Activated naive CD4-positive, alpha-beta T cell treated with anti-CD3 and anti-CD28 coated beads, Interleukin-2, amount 10 ng/mL, durations not matched to agents 7 days and 5 days (primary cell): ENCODE data around the gene GALNS.

ENCODE experiments used
- CTCF ChIA-PET: fragments of 350-600 bp; sonication (Branson Sonifier 250); formaldehyde crosslinking; loops from one replicate; lab custom pipeline; 2021; ENCODE audit warnings: antibody characterized with exemption; lab: Charles Lee
- DNase-seq: peaks from one replicate; pipeline ENCODE4 v3.0.0-alpha.2; 2020
- H3K27ac Mint-ChIP-seq: one replicate; pipeline ENCODE4 v1.8.0; 2021; ENCODE audit warnings: mild to moderate bottlenecking, moderate library complexity, mixed read lengths
- H3K27me3 Mint-ChIP-seq: one replicate; pipeline ENCODE4 v1.8.0; 2021; ENCODE audit warnings: mild to moderate bottlenecking, mixed read lengths
- H3K36me3 Mint-ChIP-seq: one replicate; pipeline ENCODE4 v1.8.0; 2021; ENCODE audit warnings: mixed read lengths
- H3K4me1 Mint-ChIP-seq: one replicate; pipeline ENCODE4 v1.8.0; 2021; ENCODE audit warnings: mixed read lengths
- H3K4me3 Mint-ChIP-seq: one replicate; pipeline ENCODE4 v1.8.0; 2021; ENCODE audit warnings: mild to moderate bottlenecking, moderate library complexity, mixed read lengths
- H3K9me3 Mint-ChIP-seq: one replicate; pipeline ENCODE4 v1.8.0; 2021; ENCODE audit warnings: mixed read lengths

Gene GALNS

DNA sequence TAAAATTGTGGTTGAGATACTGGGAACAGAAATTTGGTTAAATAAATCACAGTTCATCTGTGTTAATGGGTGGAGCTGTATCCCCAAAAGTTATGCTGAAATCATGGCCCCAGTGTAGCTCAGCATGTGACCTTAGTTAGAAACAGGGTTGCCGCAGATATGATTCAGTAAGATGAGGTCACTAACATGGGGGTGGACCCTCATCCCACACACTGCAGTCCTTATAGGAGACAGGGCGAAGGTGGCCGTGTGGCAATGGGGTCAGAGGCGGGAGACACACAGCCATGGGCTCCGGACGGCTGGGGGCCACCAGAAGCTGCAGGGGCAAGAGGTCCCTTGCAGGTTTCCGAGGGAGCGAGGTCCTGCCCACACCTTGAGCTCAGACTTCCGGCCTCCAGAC is 10.7 kb downstream of the GALNS start:
- no peaks in the 10 kb centered on the region for H3K9me3 Mint-ChIP-seq
- no peaks in the 10 kb centered on the region for H3K36me3 Mint-ChIP-seq
- no peak overlapping the region for H3K27ac Mint-ChIP-seq
- no peak for DNase-seq
- no peaks in the 10 kb centered on the region for H3K27me3 Mint-ChIP-seq
- CTCF ChIA-PET, result interaction anchor here (1.7 kb wide), 1 partner anchor 11 kb away, joined by 8 read pairs; the partner anchor contains the start of genes GALNS and TRAPPC2L
- no peaks in the 10 kb centered on the region for H3K4me1 Mint-ChIP-seq
- no peak overlapping the region for H3K4me3 Mint-ChIP-seq

- no peaks in the 10 kb centered on the region for H3K4me1 Mint-ChIP-seq
- H3K27ac Mint-ChIP-seq, result no peak overlapping the region
- peaks cover 2% of the 10 kb centered on the region for H3K36me3 Mint-ChIP-seq
Observed at GRCh38 chr16:88844419-88845036, 12.2 kb downstream of the GALNS start.

DNA sequence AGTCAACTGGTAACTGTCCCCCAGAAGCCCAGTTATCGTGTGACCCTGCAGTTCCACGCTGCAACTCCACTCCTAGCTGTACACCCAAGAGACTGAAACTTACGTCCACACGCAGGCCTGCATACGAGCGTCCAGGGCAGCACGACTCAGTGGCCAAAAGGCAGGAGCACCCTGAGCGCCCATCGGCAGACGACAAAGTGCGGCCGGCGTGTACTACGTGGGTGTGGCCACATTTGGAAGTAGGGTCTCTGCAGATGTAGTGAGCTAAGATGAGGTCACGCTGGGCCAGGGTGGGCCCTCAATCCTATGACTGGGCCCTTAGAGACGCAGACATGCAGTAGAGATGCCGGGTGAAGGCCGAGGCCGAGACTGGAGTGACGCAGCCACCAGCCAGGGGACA is 13.5 kb downstream of the GALNS start:
- no peaks in the 10 kb centered on the region for H3K27me3 Mint-ChIP-seq
- CTCF ChIA-PET, result no interaction called here
- no peak for DNase-seq
- no peak overlapping the region for H3K4me3 Mint-ChIP-seq
- peaks cover 2% of the 10 kb centered on the region for H3K36me3 Mint-ChIP-seq
- no peak overlapping the region for H3K27ac Mint-ChIP-seq
- H3K4me1 Mint-ChIP-seq, result no peaks in the 10 kb centered on the region
- H3K9me3 Mint-ChIP-seq, result no peaks in the 10 kb centered on the region

More at GRCh38 chr16:88844419-88845036, 12.2 kb downstream of the GALNS start:
- no peaks in the 10 kb centered on the region for H3K9me3 Mint-ChIP-seq
- H3K4me3 Mint-ChIP-seq, result no peak overlapping the region
- no peak for DNase-seq
- no peaks in the 10 kb centered on the region for H3K27me3 Mint-ChIP-seq
- CTCF ChIA-PET, result no interaction called here

GRCh38 chr16:88842806-88843205 is 13.9 kb downstream of the GALNS start:
- no peaks in the 10 kb centered on the region for H3K4me1 Mint-ChIP-seq
- H3K4me3 Mint-ChIP-seq, result no peak overlapping the region
- no peaks in the 10 kb centered on the region for H3K27me3 Mint-ChIP-seq
- CTCF ChIA-PET, result no interaction called here
- no peak for DNase-seq
- H3K36me3 Mint-ChIP-seq, result peaks cover 2% of the 10 kb centered on the region
- no peaks in the 10 kb centered on the region for H3K9me3 Mint-ChIP-seq
- H3K27ac Mint-ChIP-seq, result no peak overlapping the region

GRCh38 chr16:88842308-88842756 is 14.4 kb downstream of the GALNS start:
- H3K27ac Mint-ChIP-seq, result no peak overlapping the region
- CTCF ChIA-PET, result no interaction called here
- H3K9me3 Mint-ChIP-seq, result no peaks in the 10 kb centered on the region
- no peaks in the 10 kb centered on the region for H3K27me3 Mint-ChIP-seq
- no peaks in the 10 kb centered on the region for H3K4me1 Mint-ChIP-seq
- no peak for DNase-seq
- no peak overlapping the region for H3K4me3 Mint-ChIP-seq
- peaks cover 2% of the 10 kb centered on the region for H3K36me3 Mint-ChIP-seq

- Mint-ChIP-seq H3K36me3 (peaks cover 2% of the 10 kb centered on the region), H3K4me1 (no peaks in the 10 kb centered on the region), H3K27me3 (no peaks in the 10 kb centered on the region), H3K4me3 (no peak overlapping the region), H3K27ac (no peak overlapping the region), H3K9me3 (no peaks in the 10 kb centered on the region)
- no peak for DNase-seq
- CTCF ChIA-PET, result no interaction called here
Observed at GRCh38 chr16:88841521-88842307, 15.0 kb downstream of the GALNS start.

GRCh38 chr16:88840600-88841215 is 16.0 kb downstream of the GALNS start:
- H3K9me3 Mint-ChIP-seq, result no peaks in the 10 kb centered on the region
- H3K36me3 Mint-ChIP-seq, result peaks cover 2% of the 10 kb centered on the region
- no peaks in the 10 kb centered on the region for H3K27me3 Mint-ChIP-seq
- H3K4me1 Mint-ChIP-seq, result no peaks in the 10 kb centered on the region
- no peak overlapping the region for H3K27ac Mint-ChIP-seq
- CTCF ChIA-PET, result no interaction called here
- no peak overlapping the region for H3K4me3 Mint-ChIP-seq
- DNase-seq, result no peak

DNA sequence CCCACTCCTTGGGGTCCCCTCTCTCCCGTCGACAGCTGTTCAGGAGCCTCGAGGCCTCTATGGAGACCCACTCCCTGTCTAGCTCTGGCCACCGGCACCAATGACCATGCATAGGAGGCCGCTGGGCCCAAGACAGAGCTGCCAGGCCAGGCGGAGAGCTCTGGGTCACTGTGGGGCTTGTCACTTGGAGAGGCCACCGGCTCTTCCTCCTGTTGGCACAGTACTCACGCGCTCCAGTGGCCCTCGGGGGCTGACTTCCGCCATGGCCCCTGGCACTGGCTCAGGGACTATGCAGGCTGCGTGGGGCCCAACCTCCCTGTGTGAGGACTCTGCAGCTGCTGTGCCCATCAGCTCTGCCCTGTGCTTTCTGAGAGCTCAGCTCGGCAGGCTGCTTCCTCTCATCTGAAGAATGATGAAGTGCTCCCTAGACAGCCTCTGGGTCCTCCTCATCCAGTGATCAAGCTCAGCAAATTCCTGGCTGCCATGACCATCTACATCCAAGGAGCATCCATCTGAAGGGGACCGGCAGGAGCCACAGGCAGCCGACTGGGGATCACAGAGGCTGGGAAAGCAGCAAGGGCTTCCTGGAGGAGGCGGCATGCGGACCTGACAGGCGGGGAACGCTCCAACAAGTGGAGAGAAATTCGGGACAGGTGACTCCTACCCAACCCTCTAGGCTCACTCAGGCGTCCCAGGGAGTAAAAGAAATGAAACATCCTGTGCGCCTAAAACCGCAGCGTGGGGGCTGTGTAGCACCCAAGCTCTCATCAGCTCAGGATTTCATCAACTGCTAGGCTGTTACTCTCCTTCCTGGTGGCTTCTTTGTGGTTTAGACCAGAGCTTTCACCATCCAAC is 16.8 kb downstream of the GALNS start:
- no peaks in the 10 kb centered on the region for H3K27me3 Mint-ChIP-seq
- CTCF ChIA-PET, result interaction anchor here (0.8 kb wide), 1 partner anchor 25 kb away, joined by 3 read pairs; no protein-coding TSS in a partner anchor
- H3K4me1 Mint-ChIP-seq, result no peaks in the 10 kb centered on the region
- H3K36me3 Mint-ChIP-seq, result peaks cover 2% of the 10 kb centered on the region
- H3K27ac Mint-ChIP-seq, result no peak overlapping the region
- DNase-seq, result no peak
- no peaks in the 10 kb centered on the region for H3K9me3 Mint-ChIP-seq
- H3K4me3 Mint-ChIP-seq, result no peak overlapping the region

DNA sequence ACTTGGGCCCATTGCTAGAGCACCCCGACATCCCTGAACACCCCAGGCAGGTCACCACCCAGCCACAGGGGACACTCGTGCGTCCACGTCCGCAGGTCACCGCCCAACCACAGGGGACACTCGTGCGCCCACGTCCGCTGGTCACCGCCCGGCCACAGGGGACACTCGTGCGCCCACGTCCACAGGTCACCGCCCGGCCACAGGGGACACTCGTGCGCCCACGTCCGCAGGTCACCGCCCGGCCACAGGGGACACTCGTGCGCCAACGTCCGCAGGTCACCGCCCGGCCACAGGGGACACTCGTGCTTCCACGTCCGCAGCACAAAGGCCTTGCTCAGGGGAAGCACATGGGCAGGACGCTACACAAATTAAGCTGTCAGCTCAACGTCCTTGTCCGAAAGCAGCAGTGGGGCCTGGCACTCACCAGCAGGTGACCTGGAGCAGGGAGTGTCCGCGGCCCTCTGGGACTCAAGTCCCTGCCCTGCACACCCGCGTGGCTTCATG is 17.7 kb downstream of the GALNS start:
- Mint-ChIP-seq H3K9me3 (no peaks in the 10 kb centered on the region), H3K4me3 (no peak overlapping the region), H3K4me1 (no peaks in the 10 kb centered on the region), H3K36me3 (peaks cover 2% of the 10 kb centered on the region), H3K27ac (no peak overlapping the region), H3K27me3 (no peaks in the 10 kb centered on the region)
- no peak for DNase-seq
- CTCF ChIA-PET, result no interaction called here

- H3K27ac Mint-ChIP-seq, result no peak overlapping the region
- H3K36me3 Mint-ChIP-seq, result peaks cover 2% of the 10 kb centered on the region
- H3K9me3 Mint-ChIP-seq, result no peaks in the 10 kb centered on the region
- no peaks in the 10 kb centered on the region for H3K4me1 Mint-ChIP-seq
- H3K27me3 Mint-ChIP-seq, result no peaks in the 10 kb centered on the region
- H3K4me3 Mint-ChIP-seq, result no peak overlapping the region
- DNase-seq, result no peak
- CTCF ChIA-PET, result no interaction called here
Observed at GRCh38 chr16:88838566-88838965, 18.2 kb downstream of the GALNS start.

- no peaks in the 10 kb centered on the region for H3K4me1 Mint-ChIP-seq
- CTCF ChIA-PET, result no interaction called here
- no peaks in the 10 kb centered on the region for H3K27me3 Mint-ChIP-seq
- DNase-seq, result no peak
- H3K4me3 Mint-ChIP-seq, result no peak overlapping the region
- no peak overlapping the region for H3K27ac Mint-ChIP-seq
- no peaks in the 10 kb centered on the region for H3K9me3 Mint-ChIP-seq
- peaks cover 2% of the 10 kb centered on the region for H3K36me3 Mint-ChIP-seq
Observed at GRCh38 chr16:88837806-88838205, 18.9 kb downstream of the GALNS start.

DNA sequence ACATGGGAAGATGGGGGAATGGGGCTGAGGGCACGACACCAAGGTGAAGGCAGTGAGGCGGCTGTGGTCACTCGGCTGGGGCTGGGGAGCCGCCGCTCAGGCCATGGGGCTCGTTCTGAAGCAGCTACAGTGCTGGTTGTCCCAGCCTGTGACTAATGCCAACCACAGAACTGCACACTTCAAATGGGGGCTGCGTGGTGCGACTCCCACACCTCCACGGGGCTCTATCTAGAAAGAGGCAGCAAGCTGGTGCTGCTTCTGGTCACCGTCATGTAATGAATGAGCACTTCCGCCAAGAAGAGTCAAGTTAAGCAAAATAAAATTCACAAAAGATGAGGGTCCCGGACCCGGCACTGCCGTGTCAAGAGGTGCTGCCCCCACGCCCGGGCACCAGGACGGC is 20.0 kb downstream of the GALNS start:
- CTCF ChIA-PET, result no interaction called here
- H3K27ac Mint-ChIP-seq, result no peak overlapping the region
- no peak for DNase-seq
- H3K4me3 Mint-ChIP-seq, result no peak overlapping the region
- H3K9me3 Mint-ChIP-seq, result no peaks in the 10 kb centered on the region
- H3K36me3 Mint-ChIP-seq, result peaks cover 2% of the 10 kb centered on the region
- no peaks in the 10 kb centered on the region for H3K27me3 Mint-ChIP-seq
- H3K4me1 Mint-ChIP-seq, result no peaks in the 10 kb centered on the region

GRCh38 chr16:88835818-88836217 is 20.9 kb downstream of the GALNS start:
- DNase-seq, result no peak
- Mint-ChIP-seq H3K9me3 (no peaks in the 10 kb centered on the region), H3K27me3 (no peaks in the 10 kb centered on the region), H3K27ac (no peak overlapping the region), H3K4me1 (no peaks in the 10 kb centered on the region), H3K4me3 (no peak overlapping the region), H3K36me3 (peaks cover 2% of the 10 kb centered on the region)
- CTCF ChIA-PET, result no interaction called here

DNA sequence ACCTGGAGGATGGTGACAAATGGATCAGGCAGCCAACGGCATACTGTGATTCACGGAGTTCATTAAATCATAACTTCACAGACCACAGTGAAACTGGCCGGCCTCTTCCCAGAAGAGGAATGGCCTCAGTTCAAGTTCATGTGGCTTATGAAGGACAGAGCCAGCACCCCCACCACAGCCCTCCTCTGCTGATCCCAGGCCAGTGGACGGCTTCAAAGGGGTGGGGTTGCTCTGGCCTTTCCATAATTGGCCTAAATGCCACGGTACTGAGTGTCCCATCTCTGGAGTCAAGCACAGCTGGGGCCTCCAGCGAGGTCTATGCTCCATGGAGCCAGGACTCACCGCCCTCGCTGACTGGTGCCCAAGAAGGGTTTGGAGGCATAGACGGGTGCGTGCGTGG is 21.4 kb downstream of the GALNS start:
- no peaks in the 10 kb centered on the region for H3K27me3 Mint-ChIP-seq
- no peak overlapping the region for H3K27ac Mint-ChIP-seq
- H3K4me3 Mint-ChIP-seq, result no peak overlapping the region
- DNase-seq, result no peak
- no peaks in the 10 kb centered on the region for H3K4me1 Mint-ChIP-seq
- H3K9me3 Mint-ChIP-seq, result no peaks in the 10 kb centered on the region
- H3K36me3 Mint-ChIP-seq, result peaks cover 2% of the 10 kb centered on the region
- CTCF ChIA-PET, result no interaction called here
